ENCODE data around the gene PRKCH. TPM values are rescaled to one million over a fixed set of nuclear protein-coding genes. Genes with fewer than 3 reads are reported as not detected.

Gene PRKCH
- total and polyA plus RNA-seq, 2 donors from 2014 or later, result 8.3 to 47.0 TPM

DNA sequence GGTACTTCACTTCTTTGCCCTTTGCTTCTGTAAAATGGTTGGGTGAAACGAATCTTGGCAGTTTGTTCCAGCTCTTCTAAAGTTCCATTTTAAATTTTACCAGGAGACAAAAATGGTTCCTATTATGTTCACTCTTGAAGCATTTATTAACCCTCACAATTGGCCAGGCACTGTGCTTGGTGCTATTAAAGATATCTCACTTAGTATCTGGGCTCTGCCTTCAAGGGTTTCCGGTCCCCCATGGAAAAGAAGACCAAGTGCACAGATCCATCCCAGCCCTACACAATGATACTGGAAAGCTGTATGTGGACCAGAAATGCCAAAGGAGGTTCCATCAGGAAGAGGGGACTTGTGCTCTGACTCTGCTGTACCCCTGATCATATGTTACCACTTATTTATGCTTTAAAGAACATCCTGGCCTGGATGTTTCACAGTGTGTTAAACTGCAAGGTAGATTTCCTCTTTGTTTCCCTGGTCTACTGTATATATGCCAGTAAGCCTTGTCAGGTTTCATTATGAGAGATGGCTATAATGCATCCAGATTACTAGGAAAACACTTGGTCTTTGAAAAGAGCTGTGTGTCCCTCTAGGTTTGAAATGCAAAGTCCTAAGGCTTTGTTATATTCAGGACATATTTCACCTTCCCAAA is 154.8 kb downstream of the PRKCH start:
- TF ChIP-seq, protein P1, sequence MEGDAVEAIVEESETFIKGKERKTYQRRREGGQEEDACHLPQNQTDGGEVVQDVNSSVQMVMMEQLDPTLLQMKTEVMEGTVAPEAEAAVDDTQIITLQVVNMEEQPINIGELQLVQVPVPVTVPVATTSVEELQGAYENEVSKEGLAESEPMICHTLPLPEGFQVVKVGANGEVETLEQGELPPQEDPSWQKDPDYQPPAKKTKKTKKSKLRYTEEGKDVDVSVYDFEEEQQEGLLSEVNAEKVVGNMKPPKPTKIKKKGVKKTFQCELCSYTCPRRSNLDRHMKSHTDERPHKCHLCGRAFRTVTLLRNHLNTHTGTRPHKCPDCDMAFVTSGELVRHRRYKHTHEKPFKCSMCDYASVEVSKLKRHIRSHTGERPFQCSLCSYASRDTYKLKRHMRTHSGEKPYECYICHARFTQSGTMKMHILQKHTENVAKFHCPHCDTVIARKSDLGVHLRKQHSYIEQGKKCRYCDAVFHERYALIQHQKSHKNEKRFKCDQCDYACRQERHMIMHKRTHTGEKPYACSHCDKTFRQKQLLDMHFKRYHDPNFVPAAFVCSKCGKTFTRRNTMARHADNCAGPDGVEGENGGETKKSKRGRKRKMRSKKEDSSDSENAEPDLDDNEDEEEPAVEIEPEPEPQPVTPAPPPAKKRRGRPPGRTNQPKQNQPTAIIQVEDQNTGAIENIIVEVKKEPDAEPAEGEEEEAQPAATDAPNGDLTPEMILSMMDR (IDR thresholded peaks at IDR 0.05; ENCODE audit: borderline replicate concordance, extremely low read depth, insufficient read depth), result no peak
- no peak for FAIRE-seq
- peak overlapping the region in 1 of 3 donors; percentile 37 for H3K9ac ChIP-seq (ENCODE audit: low read length in 3 of 3)
- H3K27ac ChIP-seq (ENCODE audit: low read depth in 2 of 2, low read length in 2 of 2), result peak overlapping the region; percentile 82 to 94
- H3K4me3 ChIP-seq (ENCODE audit: low read length in 3 of 3), result no peak overlapping the region
- no peaks in the 10 kb centered on the region for H3K36me3 ChIP-seq (ENCODE audit: control insufficient read depth in 2 of 3, insufficient read depth in 3 of 3, low read length in 3 of 3)
- H3K27me3 ChIP-seq (ENCODE audit: control insufficient read depth, insufficient read depth, low read length), result no peaks in the 10 kb centered on the region
- no peaks in the 10 kb centered on the region for H3K9me3 ChIP-seq (ENCODE audit: control insufficient read depth in 2 of 3, insufficient read depth in 1 of 3, low read length in 3 of 3)
- peaks cover 0 to 41% (median 34%) of the 10 kb centered on the region in 3 donors for H3K4me1 ChIP-seq (ENCODE audit: control insufficient read depth in 2 of 3, insufficient read depth in 2 of 3, low read depth in 1 of 3, low read length in 3 of 3)
- DNase-seq, result no peak
- intact Hi-C loops (cut with DNase I), result no loop called here

DNA sequence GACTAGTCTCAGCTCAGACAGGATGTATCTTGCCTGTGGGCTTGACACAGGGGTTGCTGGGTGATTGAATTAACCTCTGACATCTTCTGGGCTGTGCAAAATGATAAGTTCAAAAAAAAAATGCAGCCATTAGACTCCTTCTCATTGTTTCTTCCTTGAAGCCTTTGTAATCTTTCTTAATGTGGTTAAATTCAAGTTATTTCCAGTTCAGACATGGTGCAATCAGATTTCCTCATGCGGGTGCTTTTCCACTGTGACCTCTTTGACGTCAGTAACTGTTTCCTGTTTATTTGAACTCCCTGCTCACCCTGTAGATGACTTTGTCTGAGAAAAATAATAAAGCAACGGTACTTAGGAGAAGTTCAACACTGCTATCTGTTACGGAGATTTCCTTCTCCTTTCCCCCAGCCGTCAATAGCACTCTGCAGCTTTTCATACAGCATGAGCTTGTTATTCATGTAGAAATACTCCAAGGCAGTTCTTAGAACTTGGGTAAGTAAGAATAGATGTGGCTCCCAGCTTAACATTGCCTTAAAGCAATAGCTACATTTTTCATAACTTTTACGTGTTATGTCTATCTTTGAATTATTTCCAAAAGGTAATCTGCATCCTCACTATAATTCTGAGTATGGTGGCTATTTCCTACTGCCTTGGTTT is 155.5 kb downstream of the PRKCH start:
- no peaks in the 10 kb centered on the region for H3K36me3 ChIP-seq (ENCODE audit: control insufficient read depth in 2 of 3, insufficient read depth in 3 of 3, low read length in 3 of 3)
- H3K4me3 ChIP-seq (ENCODE audit: low read length in 3 of 3), result peak overlapping the region in 1 of 3 donors; percentile 4
- peak overlapping the region; percentile 82 to 94 for H3K27ac ChIP-seq (ENCODE audit: low read depth in 2 of 2, low read length in 2 of 2)
- peak overlapping the region in 2 of 3 donors; percentile 20 to 37 for H3K9ac ChIP-seq (ENCODE audit: low read length in 3 of 3)
- FAIRE-seq (peak; percentile 94), DNase-seq (peak in 2 of 5 donors; percentile 71 to 89)
- TF ChIP-seq, protein P1 (IDR thresholded peaks at IDR 0.05; ENCODE audit: borderline replicate concordance, extremely low read depth, insufficient read depth), result no peak
- intact Hi-C loops (cut with DNase I), result no loop called here
- H3K27me3 ChIP-seq (ENCODE audit: control insufficient read depth, insufficient read depth, low read length), result no peaks in the 10 kb centered on the region
- H3K9me3 ChIP-seq (ENCODE audit: control insufficient read depth in 2 of 3, insufficient read depth in 1 of 3, low read length in 3 of 3), result no peaks in the 10 kb centered on the region
- H3K4me1 ChIP-seq (ENCODE audit: control insufficient read depth in 2 of 3, insufficient read depth in 2 of 3, low read depth in 1 of 3, low read length in 3 of 3), result peaks cover 0 to 40% (median 29%) of the 10 kb centered on the region in 3 donors

DNA sequence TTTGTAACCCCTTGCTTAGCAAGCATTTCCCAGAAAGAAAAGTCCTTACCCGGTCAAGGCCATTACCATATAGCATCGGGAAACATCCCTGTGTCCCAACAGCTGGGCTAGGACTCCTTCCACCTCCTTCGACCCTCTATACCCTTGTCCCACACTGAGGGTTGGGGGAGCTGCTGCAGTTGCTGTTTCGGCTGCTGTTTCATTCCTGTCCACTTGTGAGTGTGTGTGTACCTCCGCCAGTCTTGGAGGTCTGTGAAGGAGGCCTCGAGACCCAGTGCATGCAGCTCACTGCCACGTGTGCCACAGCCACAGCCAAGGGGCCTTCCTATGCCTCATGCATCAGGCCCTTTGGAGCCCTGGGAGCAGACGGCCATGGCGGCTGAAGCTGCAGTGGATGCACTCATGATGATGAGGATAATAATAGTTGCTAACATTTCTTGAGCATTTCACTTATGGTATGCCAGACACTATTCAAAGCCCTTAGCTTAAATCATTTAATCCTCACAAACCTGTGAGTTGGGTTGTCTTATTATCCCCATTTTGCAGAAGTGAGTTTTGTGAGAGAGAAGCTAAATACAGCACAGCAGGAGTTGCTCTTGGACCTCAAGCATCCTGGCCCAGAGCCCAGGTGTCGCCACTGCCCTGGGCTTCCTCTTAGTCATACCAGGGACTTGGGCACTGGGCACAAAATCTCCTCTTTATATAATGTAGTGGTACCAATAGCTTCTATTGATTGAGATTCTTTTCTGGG is 156.5 kb downstream of the PRKCH start:
- Histone ChIP-seq H3K9me3 (ENCODE audit: control insufficient read depth in 2 of 3, insufficient read depth in 1 of 3, low read length in 3 of 3) (no peaks in the 10 kb centered on the region), H3K4me1 (ENCODE audit: control insufficient read depth in 2 of 3, insufficient read depth in 2 of 3, low read depth in 1 of 3, low read length in 3 of 3) (peaks cover 0 to 31% (median 27%) of the 10 kb centered on the region in 3 donors), H3K4me3 (ENCODE audit: low read length in 3 of 3) (no peak overlapping the region), H3K27ac (ENCODE audit: low read depth in 2 of 2, low read length in 2 of 2) (peak overlapping the region; percentile 82 to 94), H3K27me3 (ENCODE audit: control insufficient read depth, insufficient read depth, low read length) (no peaks in the 10 kb centered on the region), H3K36me3 (ENCODE audit: control insufficient read depth in 2 of 3, insufficient read depth in 3 of 3, low read length in 3 of 3) (no peaks in the 10 kb centered on the region), H3K9ac (ENCODE audit: low read length in 3 of 3) (peak overlapping the region in 2 of 3 donors; percentile 36 to 69)
- FAIRE-seq (no peak), DNase-seq (peak in 1 of 5 donors; percentile 90)
- intact Hi-C loops (cut with DNase I), result no loop called here
- TF ChIP-seq, protein P1 (IDR thresholded peaks at IDR 0.05; ENCODE audit: borderline replicate concordance, extremely low read depth, insufficient read depth), result no peak

Measured in kidney (tissue), 14 donors.